Central memory CD4-positive, alpha-beta T cell (primary cell): ENCODE data around the gene RUNX3.

Source experiments
- DNase-seq: peaks from one replicate; pipeline ENCODE4 v3.0.0; 2022

Gene RUNX3

GRCh38 chr1:24861821-24862727, 68.0 kb downstream of the RUNX3 start:
- DNase-seq = no peak

DNA sequence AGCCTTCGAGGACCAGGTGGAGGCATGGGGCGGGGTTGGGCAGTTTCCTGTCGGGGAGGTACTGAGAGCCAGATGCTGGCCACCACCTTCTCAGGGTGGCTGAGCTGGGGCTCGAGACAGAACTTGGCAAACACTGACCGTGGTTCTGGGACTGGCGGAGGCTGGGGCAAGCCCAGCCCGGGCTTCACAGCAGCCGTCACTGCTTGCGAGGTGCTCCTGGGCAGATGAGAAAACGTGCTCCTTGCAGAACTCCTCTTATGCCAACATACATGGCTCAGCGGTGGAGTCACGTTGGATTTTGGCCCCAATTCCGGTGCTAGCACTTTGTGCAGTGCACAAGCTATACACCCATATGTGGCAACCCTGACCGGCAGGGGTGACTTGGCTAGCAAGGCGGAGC, 69.2 kb downstream of the RUNX3 start:
- DNase-seq = no peak

DNA sequence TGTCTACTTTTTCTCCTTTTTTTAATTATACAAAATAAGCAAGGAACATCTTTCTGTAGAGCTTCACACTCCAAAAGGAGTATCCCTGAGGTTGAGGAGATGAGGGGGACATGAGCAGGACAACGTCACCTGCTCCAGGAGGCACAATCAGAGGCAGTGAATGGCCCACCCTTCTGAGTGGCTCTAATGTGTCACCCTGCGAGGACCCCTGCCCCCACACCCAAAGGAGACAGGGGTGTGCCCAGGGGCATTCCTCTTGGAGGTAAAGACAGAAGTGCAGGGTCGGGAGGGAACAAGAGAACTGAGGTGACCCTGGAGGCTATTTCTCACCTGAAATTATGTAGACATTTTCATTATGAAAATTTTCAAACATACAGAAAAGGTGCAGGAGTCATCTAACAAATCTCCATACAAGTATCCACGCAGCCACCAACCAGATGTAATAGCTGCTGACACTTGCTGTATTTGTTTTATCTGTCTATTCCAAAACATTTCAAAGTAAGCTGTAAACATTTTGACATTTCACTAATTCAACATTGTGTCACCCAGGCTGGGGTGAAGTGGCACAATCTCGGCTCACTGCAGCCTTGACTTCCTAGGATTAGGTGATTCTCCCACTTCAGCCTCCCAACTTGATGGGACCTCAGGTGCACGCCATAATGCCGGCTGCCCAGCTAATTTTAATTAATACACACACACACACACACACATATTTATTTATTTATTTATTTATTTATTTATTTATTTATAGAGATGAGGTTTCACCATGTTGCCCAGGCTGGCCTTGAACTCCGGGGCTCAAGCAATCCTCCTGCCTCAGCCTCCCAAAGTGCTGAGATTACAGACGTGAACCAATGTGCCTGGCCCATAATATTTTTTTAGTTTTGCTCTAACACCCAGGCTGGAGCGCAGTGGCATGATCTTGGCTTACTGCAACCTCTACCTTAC, 70.7 kb downstream of the RUNX3 start:
- no peak for DNase-seq

DNA sequence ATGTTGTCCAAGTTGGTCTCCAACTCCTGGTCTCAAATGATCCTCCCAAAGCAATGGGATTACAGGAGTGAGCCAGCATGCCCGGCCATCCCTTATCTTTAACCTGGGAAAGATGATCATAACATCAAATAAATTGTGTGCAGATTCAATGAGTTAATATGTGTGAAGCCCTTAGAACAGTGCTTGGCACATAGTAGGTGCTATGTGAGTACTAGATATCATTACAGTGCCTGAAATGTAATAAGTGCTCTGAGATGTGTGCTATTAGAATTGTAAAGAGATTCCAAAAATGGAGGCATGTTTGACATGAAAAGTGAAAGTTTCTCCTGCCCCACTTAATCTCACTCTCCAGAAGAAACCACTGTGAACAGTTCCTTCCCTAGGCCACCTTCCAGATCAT, 71.8 kb downstream of the RUNX3 start:
- DNase-seq = no peak

GRCh38 chr1:24857507-24858133, 72.5 kb downstream of the RUNX3 start:
- DNase-seq = no peak

DNA sequence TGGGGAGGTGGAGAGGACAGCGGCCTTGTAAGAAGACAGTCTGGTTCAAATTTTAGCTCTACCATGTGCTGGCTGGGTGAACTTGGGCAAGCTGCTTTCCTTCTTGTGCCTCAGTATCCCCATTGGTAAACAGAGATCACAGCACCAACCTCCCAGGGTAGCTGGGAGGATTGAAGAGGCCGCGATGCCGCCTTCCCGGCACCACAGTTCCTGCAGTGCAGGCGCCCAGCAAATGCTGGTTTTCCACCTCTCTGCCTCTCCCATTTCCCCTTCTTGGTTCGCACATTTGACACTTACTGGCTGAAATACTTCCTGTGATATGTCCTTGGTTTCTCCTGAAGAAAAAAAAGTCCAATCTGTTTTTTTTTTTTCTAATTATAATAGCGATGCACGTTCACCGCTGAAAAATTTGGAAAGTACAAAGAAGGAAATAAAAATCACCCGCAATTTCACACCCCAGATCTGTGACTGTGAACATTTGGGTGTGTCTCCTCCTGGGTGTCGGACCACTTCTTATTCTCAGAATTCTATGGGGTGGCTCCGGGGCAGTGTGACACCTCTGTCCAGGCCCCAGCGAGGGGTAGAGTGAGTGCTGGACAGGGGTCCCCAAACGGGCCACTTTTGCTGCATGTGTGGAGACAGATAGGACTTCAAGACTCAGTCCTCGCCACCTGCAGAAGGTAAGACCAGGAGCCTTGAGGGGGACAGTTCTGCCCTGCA, 73.1 kb downstream of the RUNX3 start:
- DNase-seq = no peak

DNA sequence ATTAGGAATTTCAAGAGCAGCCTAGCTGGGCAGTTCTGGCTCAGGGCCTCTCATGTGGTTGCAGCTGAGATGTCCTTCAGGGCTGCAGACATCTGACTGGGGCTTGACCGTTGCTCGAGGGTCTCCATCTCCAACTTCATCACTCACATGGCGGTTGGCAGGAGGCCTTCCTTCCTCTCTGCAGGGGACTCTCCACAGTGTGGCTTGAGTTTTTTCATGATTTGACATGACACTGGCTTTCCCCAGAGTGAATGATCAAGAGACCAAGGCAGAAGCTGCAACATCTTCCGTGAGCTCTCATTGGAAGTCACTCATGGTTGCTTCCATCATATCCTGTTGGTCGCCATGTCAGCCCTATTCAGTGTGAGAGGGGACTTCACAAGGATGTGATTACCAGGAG, 74.6 kb downstream of the RUNX3 start:
- no peak for DNase-seq

DNA sequence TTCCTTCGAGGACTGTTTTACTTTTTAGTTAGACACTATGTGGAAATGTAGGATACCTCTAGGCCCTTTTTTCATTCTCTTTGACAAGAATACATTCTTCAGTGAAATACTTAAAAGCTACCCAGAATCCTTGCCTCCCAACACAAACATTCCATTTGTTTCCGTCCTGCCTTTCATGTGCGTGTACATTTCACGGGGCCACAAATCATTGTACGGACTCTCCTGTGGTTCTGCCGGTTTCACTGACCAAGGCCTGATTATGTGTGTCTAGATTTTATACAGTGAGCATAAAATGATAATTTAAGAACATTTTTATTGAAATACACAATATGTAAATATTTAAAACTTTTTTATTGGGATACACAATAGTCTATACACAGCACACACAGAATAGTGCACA, 76.4 kb downstream of the RUNX3 start:
- no peak for DNase-seq

- DNase-seq = no peak
Measured at GRCh38 chr1:24850328-24850920, 79.7 kb downstream of the RUNX3 start.

GRCh38 chr1:24849672-24850295, 80.3 kb downstream of the RUNX3 start:
- DNase-seq = no peak
